NCI-H2081 treated with DMSO at 0.1 percent for 48 hours (cell line): ENCODE measurements around the gene ALOX12B.
"Not testable (repeated sequence)": the region's sequence is repeated elsewhere in the genome, so short reads cannot be mapped to it uniquely, and the experiment has no call there.

Source experiments
- DNase-seq: peaks from one replicate; lab custom pipeline; 2025; lab: John Stamatoyannopoulos, UW

ALOX12B gene

GRCh38 chr17:8082292-8082691 is 5.2 kb downstream of the ALOX12B start:
- no peak for DNase-seq

GRCh38 chr17:8081876-8082275 is 5.6 kb downstream of the ALOX12B start:
- no peak for DNase-seq

DNA sequence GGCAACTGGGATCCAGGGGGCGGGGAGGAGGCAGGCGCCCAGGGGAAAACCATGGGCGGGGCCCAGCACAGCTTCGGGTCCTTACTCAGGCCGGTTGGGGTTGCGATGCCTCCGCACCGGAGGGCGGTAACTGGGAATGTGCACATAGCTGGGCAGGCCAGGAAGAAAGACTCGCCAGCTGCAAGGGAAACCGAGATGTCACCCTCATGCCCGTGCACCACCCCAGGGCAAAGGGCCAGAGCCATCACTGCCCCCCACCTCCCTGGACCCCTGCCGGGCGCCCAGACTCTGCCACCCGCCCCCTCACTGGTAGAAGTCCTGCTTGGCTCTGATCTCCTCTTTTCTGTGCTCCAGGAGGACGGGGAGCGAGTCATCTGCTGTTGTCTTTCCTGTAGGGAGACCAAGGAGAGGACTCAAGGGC is 6.7 kb downstream of the ALOX12B start:
- no peak for DNase-seq

- no peak for DNase-seq
Observed at GRCh38 chr17:8080208-8080798, 7.2 kb downstream of the ALOX12B start.

- no peak for DNase-seq
Observed at GRCh38 chr17:8079291-8080207, 8.0 kb downstream of the ALOX12B start.

- not testable (repeated sequence) for DNase-seq
Observed at GRCh38 chr17:8077939-8078338, 9.6 kb downstream of the ALOX12B start.

DNA sequence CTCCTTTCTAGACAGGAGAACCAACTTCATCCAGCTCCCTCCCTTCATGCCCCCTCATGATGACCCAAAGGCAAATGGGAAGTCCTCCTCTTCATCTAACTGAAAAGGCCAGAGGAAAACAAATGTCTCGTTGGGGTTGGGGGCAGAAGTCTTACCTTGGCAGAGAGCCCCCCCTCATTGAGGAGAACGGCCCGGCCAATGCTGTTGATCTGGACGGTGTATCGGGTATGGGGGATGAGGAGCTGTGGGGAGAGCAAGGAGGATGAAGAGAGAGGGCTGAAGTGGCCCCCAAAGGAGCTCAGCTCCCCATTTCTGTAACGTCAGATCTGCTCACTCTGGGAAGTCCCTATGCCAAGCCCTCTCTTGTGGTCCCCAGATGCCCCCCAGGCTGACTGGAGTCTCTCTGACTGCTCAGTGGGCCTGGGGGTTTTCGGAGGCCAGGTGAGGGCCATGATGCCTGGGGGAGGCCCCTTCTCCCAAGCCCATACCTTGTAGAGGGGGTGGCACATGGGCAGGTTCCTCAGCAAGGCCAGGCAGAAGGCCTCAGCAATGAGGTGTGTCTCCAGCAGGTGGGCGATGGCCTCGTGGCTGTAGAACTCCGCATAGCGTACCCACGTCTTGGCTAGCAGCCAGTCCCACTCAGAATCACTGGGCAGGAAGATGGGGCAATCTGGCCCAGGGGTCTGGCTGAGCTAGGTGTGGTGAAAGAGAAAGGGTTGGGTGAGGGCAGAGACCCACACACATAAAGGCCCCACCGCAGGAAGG is 10.8 kb downstream of the ALOX12B start:
- no peak for DNase-seq

GRCh38 chr17:8075574-8076342 is 11.8 kb downstream of the ALOX12B start:
- DNase-seq: no peak

DNA sequence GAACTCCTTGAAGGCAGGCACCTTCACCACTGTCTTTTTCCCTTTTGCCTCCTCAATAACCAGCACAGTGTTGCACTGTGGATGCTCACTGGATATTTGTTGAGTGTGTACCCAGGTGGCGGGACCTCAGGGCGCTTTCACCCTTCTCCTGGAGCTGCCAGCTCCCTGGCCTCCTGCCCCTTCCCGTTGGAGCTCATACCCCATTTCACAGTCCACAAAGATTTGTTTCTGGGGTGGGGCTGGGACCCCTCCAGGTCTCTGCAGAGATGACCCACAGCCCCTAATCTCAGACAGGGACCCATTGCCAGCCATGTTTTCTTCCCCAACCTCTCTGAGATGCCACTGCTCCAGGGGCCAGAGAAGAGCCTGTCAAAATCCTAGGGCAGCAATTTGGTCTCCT is 12.4 kb downstream of the ALOX12B start:
- DNase-seq: no peak

GRCh38 chr17:8074554-8074953 is 13.0 kb downstream of the ALOX12B start:
- no peak for DNase-seq

DNA sequence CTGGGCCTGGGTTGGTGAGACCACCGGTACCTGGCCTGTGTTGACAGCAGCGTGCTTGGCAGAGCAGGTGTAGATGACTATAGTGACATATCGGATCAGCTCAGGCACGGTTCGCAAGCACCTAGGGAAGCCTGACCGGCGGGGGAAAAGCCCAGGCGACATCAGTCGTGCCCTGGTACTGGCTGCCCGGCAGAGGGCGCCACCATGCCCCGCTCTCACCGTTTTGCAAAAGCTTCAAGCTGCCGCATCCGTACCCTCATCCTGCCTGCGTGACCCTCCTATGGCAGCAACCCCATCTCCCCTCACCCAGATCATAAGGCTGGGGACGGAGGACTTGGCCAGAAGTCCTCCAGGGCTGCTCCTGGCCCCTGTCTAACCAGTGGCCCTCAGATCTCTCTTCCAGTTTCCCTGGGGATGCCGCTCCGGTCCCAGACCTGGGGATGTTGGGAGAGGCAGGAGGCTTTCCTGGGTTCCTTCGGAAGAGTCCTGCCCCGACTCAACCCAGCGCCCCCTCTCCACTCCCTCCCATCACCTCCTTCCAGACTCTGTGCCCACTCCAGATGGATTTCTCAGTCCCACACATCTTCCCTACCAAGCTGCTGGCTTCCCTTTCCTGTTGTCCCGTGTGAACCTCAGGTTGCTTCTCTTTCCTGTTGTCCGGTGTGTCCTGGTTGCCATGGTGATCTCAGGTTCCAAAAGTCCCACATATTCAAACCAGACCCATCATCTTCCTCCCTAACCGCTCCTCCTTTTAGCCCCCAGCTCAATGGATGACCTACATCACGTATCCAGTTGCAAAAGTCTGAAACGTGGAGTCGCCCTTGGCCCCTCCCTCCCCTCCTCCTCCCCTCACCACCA is 13.7 kb downstream of the ALOX12B start:
- DNase-seq: no peak

- no peak for DNase-seq
Observed at GRCh38 chr17:8072729-8073461, 14.6 kb downstream of the ALOX12B start.

DNA sequence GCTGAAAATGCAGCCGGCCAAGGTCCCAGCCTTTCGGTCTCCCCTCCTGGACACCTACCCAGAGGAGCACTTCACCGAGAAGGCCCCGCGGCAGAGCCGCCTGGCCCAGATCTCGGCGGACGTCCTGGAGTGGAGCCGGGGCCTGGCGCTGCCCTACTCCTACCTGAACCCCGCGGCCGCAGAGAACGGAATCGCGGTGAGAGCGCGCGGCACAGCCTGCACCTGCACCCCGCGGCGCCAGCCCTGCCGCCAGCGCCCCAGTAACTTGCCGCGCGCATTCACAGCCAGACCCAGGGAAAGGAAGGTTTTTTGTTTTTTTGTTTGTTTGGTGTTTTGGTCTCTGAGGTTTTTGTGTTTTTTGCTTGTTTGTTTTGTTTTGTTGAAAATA is 15.2 kb downstream of the ALOX12B start:
- DNase-seq: no peak

DNA sequence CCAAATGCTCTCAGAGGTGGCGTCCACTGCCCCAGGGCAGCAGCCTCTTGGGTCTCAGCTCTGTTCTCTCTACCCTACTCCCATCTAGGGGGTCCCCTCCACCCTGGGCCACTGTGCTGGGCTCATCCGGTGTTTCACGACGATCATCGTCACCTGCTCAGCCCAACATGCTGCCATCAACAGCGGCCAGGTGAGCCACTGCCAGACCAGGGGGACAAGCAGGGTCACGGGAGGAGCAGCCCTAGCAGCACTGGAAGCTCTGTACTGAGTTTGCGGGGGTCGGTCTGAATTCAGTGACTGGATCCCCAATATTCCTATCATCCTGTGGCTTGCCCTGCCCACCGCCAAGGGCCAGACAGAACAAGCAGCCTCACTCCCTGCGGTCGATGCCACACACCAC is 16.0 kb downstream of the ALOX12B start:
- no peak for DNase-seq

GRCh38 chr17:8069587-8069860 is 18.0 kb downstream of the ALOX12B start:
- DNase-seq: no peak

DNA sequence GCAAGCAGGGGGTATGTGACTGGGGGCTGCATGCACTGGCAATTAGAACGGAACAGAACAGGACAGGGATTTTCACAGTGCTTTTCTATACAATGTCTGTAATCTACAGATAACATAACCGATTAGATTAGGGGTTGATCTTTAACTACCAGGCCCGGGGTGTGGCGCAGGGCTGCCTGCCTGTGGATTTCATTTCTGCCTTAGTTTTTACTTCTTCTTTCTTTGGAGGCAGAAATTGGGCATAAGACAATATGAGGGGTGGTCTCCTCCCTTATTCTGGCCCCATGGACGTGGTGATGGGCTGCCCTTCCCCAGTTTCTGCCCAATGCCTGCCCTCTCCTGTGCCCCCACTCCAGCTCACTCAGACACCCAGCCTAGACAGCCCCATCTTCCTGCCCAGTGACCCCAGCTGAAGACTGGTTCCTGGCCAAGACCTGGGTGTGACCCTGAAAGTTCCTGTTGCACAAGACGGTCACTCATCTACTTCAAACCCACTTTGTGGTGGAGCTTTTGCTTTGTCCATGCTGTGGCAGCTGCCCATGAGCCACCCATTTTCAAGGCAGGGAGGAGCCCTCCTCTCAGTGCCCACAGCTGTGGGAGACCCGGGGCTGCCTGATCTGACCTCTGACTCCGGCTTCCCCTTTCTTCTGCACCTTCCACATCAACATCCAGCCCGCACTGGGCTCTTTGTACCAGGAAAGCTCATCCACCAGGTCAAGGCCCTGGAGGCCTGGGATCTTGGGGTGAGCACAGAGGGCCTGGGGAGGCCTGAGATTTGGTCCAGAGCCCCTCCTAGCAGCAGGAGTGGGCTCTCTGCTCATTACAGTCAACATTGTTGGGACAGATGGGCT is 18.6 kb downstream of the ALOX12B start:
- no peak for DNase-seq

DNA sequence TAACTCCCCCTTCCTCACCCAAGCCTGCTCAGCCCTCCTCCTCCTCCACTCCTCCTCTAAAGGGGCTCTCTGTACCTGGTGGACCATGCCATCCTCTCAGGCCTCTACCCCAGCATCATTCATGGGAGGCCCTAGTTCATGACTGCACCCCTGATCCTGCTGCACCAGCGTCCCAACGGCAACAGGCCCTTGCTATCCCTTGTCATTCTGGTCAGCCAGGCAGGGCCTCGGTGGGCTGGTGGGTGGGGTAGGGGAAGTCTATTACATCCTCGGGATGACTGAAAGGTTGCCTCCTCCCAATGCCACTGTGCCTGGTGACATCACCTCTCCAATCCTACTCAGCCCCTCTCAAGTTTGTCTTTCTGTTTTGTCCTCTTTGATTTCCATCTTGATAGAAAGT is 19.7 kb downstream of the ALOX12B start:
- DNase-seq: no peak

GRCh38 chr17:8066841-8067775 is 20.4 kb downstream of the ALOX12B start:
- no peak for DNase-seq
